ENCODE data around the gene USO1.
"Not testable (repeated sequence)": the region's sequence is repeated elsewhere in the genome, so short reads cannot be mapped to it uniquely, and the experiment has no call there.

Gene USO1

GRCh38 chr4:75786526-75786925 lies 62.1 kb downstream of the USO1 start:
- Histone ChIP-seq H3K36me3 (ENCODE audit: insufficient read depth, low read length) (peaks cover 44% of the 10 kb centered on the region; the same call in 1 of the 2 replicates), H3K9ac (ENCODE audit: low read depth, low read length) (no peak overlapping the region), H3K27me3 (ENCODE audit: insufficient read depth, low read length, poor library complexity) (no peaks in the 10 kb centered on the region), H2AFZ (ENCODE audit: low read depth, low read length) (no peak overlapping the region), H3K79me2 (ENCODE audit: insufficient read depth, low read length) (no peaks in the 10 kb centered on the region), H3K4me2 (ENCODE audit: insufficient read depth, low read length) (no peak overlapping the region), H3K4me1 (ENCODE audit: insufficient read depth, low read length) (no peaks in the 10 kb centered on the region), H3K9me3 (ENCODE audit: insufficient read depth, low read length, severe bottlenecking) (no peaks in the 10 kb centered on the region), H3K27ac (ENCODE audit: low read length) (no peak overlapping the region), H4K20me1 (ENCODE audit: insufficient read depth, low read length) (no peaks in the 10 kb centered on the region), H3K4me3 (ENCODE audit: low read depth in 1 of 2, low read length in 2 of 2) (no peak overlapping the region)
- no peak for ATAC-seq (ENCODE audit: insufficient read depth, low read depth)
- no peak for DNase-seq
- TF ChIP-seq CTCF (IDR thresholded peaks at IDR 0.05; ENCODE audit: borderline replicate concordance, extremely low read depth, low read length, poor library complexity, severe bottlenecking) (no peak), EZH2 (IDR thresholded peaks at IDR 0.05; ENCODE audit: borderline replicate concordance, low read depth, low read length, severe bottlenecking) (no peak)

- Histone ChIP-seq H3K4me2 (ENCODE audit: insufficient read depth, low read length) (no peak overlapping the region), H3K36me3 (ENCODE audit: insufficient read depth, low read length) (peaks cover 45% of the 10 kb centered on the region; the same call in 1 of the 2 replicates)
These were observed 62.6 kb downstream of the USO1 start for GRCh38 chr4:75786938-75787337.

DNA sequence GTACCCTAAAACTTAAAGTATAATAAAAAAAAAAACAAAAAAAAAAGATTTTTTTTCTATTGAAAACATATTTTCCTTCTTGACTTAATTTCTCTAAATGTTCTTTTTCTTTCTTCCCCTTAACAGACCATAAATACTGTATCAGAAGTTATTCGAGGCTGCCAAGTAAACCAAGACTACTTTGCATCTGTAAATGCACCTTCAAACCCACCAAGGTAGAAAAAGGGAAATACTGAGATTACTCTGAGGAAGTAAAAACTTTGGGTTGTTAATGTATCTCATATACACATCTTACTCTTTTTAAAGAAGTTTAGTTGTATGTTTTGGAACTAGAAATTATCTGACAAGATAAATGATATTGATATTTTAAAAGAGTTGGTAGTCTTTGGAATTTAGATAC lies 65.6 kb downstream of the USO1 start:
- TF ChIP-seq CTCF (IDR thresholded peaks at IDR 0.05; ENCODE audit: borderline replicate concordance, extremely low read depth, low read length, poor library complexity, severe bottlenecking): no peak
- no peak for TF ChIP-seq EZH2 (IDR thresholded peaks at IDR 0.05; ENCODE audit: borderline replicate concordance, low read depth, low read length, severe bottlenecking)
- Histone ChIP-seq H2AFZ (ENCODE audit: low read depth, low read length) (no peak overlapping the region), H3K27ac (ENCODE audit: low read length) (no peak overlapping the region), H3K9ac (ENCODE audit: low read depth, low read length) (no peak overlapping the region), H4K20me1 (ENCODE audit: insufficient read depth, low read length) (no peaks in the 10 kb centered on the region), H3K4me2 (ENCODE audit: insufficient read depth, low read length) (no peak overlapping the region), H3K4me1 (ENCODE audit: insufficient read depth, low read length) (no peaks in the 10 kb centered on the region), H3K27me3 (ENCODE audit: insufficient read depth, low read length, poor library complexity) (no peaks in the 10 kb centered on the region), H3K79me2 (ENCODE audit: insufficient read depth, low read length) (no peaks in the 10 kb centered on the region), H3K4me3 (ENCODE audit: low read depth in 1 of 2, low read length in 2 of 2) (no peak overlapping the region), H3K36me3 (ENCODE audit: insufficient read depth, low read length) (peaks cover 34% of the 10 kb centered on the region; the same call in 1 of the 2 replicates), H3K9me3 (ENCODE audit: insufficient read depth, low read length, severe bottlenecking) (no peaks in the 10 kb centered on the region)
- ATAC-seq (ENCODE audit: insufficient read depth, low read depth) (no peak), DNase-seq (no peak)

More at GRCh38 chr4:75786938-75787337, 62.6 kb downstream of the USO1 start:
- no peak for DNase-seq
- Histone ChIP-seq H4K20me1 (ENCODE audit: insufficient read depth, low read length) (no peaks in the 10 kb centered on the region), H3K4me1 (ENCODE audit: insufficient read depth, low read length) (no peaks in the 10 kb centered on the region), H3K4me3 (ENCODE audit: low read depth in 1 of 2, low read length in 2 of 2) (no peak overlapping the region), H3K27ac (ENCODE audit: low read length) (no peak overlapping the region), H3K79me2 (ENCODE audit: insufficient read depth, low read length) (no peaks in the 10 kb centered on the region), H3K9ac (ENCODE audit: low read depth, low read length) (no peak overlapping the region), H3K9me3 (ENCODE audit: insufficient read depth, low read length, severe bottlenecking) (no peaks in the 10 kb centered on the region), H2AFZ (ENCODE audit: low read depth, low read length) (no peak overlapping the region), H3K27me3 (ENCODE audit: insufficient read depth, low read length, poor library complexity) (no peaks in the 10 kb centered on the region)
- no peak for ATAC-seq (ENCODE audit: insufficient read depth, low read depth)
- TF ChIP-seq CTCF (IDR thresholded peaks at IDR 0.05; ENCODE audit: borderline replicate concordance, extremely low read depth, low read length, poor library complexity, severe bottlenecking) (no peak), EZH2 (IDR thresholded peaks at IDR 0.05; ENCODE audit: borderline replicate concordance, low read depth, low read length, severe bottlenecking) (no peak)

DNA sequence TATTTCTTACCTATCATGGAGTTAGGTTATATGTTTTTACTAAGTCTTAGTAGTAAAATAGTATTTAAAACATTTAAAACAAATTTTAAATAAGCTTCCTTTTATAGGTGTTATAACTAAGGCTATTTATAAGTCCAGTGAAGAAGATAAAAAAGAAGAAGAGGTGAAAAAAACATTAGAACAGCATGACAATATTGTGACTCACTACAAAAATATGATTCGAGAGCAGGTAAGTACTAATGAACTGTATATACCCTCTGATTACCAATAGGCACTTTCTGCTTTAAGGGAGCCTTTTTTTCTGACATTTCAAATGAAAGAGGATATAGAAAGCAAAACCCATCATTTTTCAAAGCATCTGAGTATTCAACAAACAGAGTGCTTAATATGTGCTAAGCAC lies 76.6 kb downstream of the USO1 start:
- ATAC-seq (ENCODE audit: insufficient read depth, low read depth) (no peak), DNase-seq (no peak)
- Histone ChIP-seq H3K79me2 (ENCODE audit: insufficient read depth, low read length) (no peaks in the 10 kb centered on the region), H3K4me3 (ENCODE audit: low read depth in 1 of 2, low read length in 2 of 2) (no peak overlapping the region), H3K27me3 (ENCODE audit: insufficient read depth, low read length, poor library complexity) (no peaks in the 10 kb centered on the region), H4K20me1 (ENCODE audit: insufficient read depth, low read length) (no peaks in the 10 kb centered on the region), H3K4me2 (ENCODE audit: insufficient read depth, low read length) (no peak overlapping the region), H3K9ac (ENCODE audit: low read depth, low read length) (no peak overlapping the region), H2AFZ (ENCODE audit: low read depth, low read length) (no peak overlapping the region), H3K27ac (ENCODE audit: low read length) (no peak overlapping the region), H3K36me3 (ENCODE audit: insufficient read depth, low read length) (peaks cover 34% of the 10 kb centered on the region; the same call in 1 of the 2 replicates), H3K9me3 (ENCODE audit: insufficient read depth, low read length, severe bottlenecking) (no peaks in the 10 kb centered on the region), H3K4me1 (ENCODE audit: insufficient read depth, low read length) (no peaks in the 10 kb centered on the region)
- TF ChIP-seq CTCF (IDR thresholded peaks at IDR 0.05; ENCODE audit: borderline replicate concordance, extremely low read depth, low read length, poor library complexity, severe bottlenecking): no peak
- no peak for TF ChIP-seq EZH2 (IDR thresholded peaks at IDR 0.05; ENCODE audit: borderline replicate concordance, low read depth, low read length, severe bottlenecking)

DNA sequence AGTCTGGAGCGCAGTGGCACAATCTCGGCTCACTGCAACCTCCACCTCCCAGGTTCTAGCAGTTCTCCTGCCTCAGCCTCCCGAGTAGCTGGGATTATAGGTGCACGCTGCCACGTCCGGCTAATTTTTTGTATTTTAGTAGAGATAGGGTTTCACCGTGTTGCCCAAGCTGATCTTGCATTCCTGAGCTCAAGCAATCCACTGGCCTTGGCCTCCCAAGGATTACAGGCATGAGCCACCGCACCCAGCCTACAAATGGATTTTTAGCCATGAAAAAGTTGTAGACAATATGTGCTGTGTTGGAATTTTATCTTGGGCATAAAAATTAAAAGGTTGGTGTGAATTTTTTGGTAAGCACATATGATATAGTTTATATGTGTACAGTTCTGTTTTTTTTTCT lies 81.7 kb downstream of the USO1 start:
- H3K4me3 ChIP-seq (ENCODE audit: low read depth in 1 of 2, low read length in 2 of 2); H3K27me3 ChIP-seq (ENCODE audit: insufficient read depth, low read length, poor library complexity); H3K4me1 ChIP-seq (ENCODE audit: insufficient read depth, low read length); ATAC-seq (ENCODE audit: insufficient read depth, low read depth); H4K20me1 ChIP-seq (ENCODE audit: insufficient read depth, low read length); H3K4me2 ChIP-seq (ENCODE audit: insufficient read depth, low read length); H3K9me3 ChIP-seq (ENCODE audit: insufficient read depth, low read length, severe bottlenecking); H3K9ac ChIP-seq (ENCODE audit: low read depth, low read length); H2AFZ ChIP-seq (ENCODE audit: low read depth, low read length); DNase-seq; H3K27ac ChIP-seq (ENCODE audit: low read length); H3K79me2 ChIP-seq (ENCODE audit: insufficient read depth, low read length): not testable (repeated sequence)
- peaks cover 53% of the 10 kb centered on the region for H3K36me3 ChIP-seq (ENCODE audit: insufficient read depth, low read length)
